DLD1 (cell line): ENCODE data around the gene MXD1.

ENCODE experiments used
- in situ Hi-C: cut with HindIII; loops from 2 replicates; pipeline ENCODE4 v1.10.0; 2017; ENCODE audit warnings: low sequenced_read_pairs

Gene MXD1

DNA sequence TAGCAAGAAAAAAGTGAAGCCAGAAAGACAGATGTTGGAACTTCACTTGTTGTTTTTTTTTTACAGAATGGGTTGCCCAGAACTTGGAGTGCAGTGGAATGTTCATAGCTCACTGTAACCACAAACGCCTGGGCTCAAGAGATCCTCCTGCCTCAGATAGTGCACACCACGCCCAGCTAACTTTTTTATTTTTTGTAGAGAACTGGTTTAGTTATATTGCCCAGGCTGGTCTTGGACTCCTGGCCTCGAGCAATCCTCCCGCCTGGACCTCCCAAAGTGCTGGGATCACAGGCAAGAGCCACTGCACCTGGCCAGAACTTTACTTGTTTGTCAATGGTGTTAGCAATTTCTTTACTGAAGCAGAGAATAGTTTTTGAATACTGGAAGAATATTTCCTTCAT is 58.4 kb downstream of the MXD1 start:
- in situ Hi-C loops, result no loop called here

DNA sequence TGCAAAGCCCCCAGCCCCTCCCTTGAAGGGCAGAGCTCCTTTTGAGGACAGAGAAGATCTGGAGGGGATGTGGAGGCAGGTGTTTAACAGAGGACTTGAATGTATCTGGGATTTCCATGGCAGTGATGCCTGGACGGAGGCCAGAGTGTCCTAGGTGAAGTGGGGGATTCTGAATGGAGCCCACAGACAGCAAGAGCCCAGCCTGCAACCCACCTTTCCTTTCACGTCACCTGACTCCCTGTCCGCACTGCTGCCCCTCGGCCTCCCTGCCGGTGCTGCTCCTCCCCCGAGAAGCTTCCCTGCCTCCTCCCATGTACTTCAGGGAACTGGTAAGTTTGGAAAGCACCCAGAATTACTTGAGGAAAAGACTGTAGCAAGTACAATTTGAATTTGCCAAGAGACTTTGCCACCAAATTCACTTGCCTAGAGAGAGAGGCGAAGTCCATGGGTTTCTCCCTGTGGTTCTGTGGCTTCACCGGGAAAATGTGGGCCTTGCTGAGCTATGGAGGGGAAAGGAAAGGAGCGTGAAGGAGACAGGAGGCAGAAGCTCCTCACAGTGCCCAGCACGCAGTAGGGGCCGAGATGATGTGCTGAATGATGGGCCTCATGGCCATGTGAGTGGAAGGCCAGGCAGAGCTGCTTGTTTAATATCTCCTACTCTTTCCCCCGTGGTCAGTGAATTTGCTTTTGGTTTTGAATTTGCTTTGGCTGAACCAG is 60.4 kb downstream of the MXD1 start:
- in situ Hi-C loops, result no loop called here

DNA sequence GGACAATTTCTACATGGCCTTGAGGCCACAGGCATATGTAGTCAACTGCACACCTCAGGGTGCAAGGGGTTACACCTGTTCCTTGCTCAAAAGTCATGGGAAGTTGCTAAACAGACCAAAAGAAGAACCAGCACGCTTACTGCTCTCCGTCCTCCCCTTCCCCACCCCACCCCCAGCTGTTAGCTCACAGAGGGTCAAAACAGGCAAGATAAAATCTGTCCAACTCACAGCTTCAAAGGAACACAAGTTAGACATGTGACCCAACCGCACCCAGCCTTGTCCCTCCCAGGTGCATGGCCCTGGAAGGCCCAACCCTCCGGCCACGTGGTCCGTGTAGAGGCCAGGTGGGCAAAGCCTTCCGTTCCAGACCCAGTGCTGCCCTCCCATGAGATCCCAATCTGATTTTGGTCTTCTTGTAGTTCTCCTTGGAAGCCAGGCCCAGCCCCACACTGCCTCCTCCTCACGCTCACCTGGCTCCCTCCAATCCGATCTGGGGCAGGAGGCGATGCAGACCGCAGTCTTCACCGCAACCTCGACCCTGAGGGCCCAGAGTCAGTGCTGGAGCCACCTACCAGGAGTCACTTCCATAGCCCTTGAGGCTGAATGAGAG is 61.0 kb downstream of the MXD1 start:
- in situ Hi-C loops, result no loop called here

DNA sequence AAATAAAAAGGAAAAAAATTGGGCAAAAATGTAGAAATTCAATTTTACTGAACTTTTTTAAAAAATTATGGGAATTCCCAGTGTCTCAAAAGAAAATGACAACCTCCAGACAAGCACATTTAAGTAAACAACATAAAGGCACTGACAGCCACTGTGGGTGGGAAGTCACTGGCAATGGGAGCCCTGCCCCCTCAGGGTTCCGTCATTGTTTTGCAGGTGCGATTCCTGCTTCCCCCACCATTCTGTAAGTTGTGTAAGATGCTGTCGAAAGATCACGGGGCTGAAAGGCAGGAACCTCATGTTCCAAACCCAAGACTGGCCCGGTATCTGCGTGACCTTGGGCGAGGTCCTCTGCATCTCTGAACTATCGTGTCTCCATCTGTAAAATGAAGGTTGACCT is 62.3 kb downstream of the MXD1 start:
- in situ Hi-C loops, result no loop called here

DNA sequence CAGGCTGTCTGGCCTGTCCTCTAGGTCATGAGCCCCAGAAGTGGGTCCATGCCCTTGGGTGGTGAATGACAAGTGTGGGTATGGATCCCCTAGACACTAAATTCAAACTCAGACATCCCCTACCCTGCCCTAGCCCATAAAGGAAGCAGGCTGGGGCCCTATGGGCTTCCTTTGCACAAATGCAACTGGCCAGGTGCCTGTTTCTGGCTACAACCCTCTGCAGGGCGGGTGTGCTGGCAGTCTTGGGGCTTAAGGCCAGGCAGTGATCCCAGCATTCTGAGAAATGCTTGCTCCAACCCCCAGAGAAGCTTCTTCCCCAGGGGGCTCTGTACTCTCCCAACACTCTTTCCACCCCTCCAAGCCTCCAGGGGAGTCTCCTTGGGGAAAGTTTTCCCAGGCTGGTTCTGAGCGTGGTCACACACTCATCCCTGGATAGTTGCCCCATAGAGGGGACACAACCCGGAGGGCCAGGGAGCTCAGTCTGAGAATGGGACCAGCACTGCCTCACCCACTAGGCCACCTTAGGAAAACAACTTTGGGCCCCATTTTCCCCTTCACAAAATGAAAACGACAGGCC is 63.1 kb downstream of the MXD1 start:
- in situ Hi-C loops, result no loop called here

DNA sequence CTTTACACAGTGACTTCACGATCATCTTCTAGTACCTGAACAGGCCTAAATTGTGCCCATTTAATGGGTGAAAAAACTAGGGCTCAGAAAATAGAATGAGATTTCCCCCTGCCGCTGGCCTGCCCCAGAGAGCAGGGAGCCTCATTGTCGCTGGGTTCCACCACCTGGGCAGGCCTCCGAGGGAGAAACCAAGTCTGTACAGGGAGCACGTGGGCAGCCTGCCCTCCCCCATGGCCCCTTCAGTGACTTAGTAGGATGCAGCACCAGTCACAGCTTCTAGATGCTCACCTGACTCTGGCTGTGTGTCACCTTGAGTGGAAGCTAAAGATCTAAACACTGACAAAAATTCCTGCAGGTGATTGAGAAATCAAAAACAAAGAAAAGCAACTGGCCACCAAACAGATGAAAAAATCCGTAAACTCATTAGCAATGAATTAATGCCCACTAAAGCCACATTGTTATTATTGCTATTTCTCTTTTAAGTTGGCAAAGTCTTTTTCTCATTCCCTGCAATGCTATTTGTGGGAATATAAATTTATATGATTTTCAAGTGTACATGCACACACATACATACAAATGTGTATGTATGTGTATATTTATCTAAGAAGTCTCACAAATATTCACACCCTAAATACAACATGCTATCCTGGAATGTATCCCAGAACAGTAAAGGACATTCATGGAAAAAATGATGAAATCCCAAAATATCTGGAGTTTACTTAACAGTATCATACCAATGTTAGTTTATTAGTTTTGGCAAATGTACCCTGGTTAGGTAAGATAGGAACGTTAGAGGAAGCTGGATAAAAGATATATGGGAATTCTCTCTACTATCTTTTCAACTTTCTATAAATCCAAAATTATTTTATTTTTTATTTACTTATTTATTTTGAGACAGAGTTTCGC is 65.2 kb downstream of the MXD1 start:
- in situ Hi-C loops, result no loop called here

DNA sequence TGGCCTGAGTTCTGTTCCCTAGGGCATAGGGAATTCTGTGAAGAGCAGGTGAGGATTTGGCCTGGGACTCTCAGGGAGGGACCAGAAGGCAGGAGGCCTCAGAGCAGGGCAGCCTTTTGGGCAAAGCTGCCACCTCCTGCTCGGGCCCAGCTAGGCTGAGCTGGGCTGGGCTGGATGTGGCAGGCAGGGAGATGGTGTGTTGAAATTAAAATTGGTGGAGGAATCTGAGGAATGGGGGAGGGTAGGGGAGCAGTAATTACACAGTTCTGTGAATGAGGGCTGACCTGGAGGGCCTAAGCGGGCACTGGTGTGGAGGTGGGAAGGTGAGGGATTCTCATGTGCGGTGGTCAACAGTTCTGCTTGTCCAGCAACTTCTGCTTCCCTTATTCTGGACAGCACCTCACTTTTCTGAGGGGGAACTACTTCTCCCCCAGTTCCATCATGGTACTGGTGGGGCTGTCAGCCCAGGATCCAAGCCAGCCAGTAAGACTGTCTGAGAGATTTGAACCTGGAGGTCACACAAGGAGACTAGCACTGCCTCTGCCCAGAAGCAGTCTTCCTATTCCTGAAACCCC is 68.6 kb downstream of the MXD1 start:
- in situ Hi-C loops, result no loop called here

DNA sequence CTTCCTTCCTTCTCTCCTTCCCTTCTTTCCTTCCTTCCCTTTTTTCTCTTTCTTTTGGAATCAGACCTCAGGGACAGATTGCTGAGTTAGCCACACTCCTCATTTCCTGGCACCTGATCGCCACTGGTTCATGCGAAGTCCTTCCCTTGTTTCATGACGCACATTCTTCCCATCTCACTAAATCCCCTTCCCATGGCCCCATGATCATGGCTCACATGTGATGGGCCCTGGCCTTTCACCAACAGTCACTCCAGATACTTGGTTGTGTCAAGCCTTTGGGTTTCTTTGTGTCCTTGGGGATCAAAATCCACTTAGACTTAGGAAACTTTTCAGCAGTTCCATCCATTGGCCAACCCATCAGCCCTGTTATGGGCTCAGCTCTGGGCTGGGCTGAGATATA is 70.3 kb downstream of the MXD1 start:
- in situ Hi-C loops, result no loop called here

DNA sequence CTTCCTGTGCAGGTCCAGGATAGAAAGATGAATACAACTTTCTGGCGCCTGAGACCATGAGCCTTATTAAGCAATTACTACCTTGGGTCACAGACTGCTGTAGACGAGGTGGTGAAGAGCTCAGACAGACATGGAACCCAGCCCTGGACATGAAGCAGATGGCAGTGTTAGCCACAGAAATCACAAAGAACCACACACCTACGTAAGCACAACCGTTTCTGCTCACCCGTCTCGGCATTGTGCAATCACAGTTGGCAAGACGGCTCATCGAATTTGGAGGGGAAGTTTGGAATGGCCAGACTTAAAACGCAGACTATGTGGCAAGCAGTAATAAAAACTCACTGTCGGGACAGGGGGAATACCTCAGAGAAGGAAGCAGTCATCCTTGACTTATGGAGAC is 70.8 kb downstream of the MXD1 start:
- in situ Hi-C loops, result no loop called here

DNA sequence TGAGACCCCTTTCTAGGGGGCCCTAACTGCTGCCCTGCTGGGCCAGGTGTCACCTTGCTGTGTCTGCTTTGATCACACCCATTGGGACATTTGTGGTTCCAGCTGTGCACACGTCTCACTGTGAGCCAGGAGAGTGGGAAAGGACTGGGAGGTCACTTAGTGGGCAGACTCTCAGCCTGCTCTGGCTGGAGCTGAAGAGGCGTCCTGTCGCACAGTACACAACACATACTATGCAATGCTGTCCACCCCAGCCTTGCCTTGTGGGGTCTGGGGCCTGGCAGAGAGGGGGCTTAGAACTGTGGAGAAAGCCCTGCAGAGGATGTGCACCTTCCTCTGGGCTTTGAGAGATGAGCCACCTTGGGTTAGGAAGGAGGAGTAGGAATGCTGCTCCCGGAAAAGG is 71.8 kb downstream of the MXD1 start:
- in situ Hi-C loops, result no loop called here

DNA sequence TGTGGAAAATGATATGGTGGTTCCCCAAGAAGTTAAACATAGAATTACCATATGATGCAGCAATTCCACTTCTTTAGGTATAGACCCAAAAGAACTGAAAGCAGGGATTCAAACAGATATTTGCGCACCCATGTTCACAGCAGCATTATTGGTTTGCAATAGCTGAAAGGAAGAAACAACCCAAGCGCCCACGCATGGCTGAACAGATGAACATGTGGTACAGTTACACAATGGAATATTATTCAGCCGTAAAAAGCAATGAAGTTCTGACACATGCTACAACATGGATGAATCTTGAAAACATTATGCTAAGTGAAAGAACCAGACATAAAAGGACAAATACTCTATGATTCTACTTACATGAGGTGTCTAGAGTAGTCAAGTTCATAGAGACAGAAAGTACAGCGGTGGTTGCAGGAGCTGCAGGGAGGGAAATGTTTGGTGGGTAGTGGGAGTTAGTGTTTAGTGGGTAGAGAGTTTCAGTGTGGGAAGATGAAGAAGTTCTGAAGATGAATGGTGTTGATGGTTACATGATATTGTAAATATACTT is 73.3 kb downstream of the MXD1 start:
- in situ Hi-C loops, result no loop called here

DNA sequence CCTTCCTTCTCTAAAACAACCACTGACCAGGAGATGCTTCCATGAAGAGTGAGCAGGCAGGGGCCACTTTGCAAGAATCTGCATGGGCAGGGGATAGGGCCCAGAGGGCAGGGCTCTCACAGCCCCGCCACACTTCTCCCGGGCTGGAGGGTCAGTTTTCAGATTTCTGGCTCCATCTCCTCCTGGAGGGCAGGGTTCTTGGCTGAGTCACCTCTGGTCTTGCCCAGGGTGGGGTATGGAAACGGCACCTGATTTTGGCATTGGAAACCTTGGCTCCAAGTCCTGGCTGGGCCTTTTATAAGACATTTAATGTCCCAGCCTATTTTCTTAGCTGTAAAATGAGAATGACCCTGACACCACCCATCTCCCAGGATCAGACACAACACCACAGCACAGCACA is 74.1 kb downstream of the MXD1 start:
- in situ Hi-C loops, result no loop called here

DNA sequence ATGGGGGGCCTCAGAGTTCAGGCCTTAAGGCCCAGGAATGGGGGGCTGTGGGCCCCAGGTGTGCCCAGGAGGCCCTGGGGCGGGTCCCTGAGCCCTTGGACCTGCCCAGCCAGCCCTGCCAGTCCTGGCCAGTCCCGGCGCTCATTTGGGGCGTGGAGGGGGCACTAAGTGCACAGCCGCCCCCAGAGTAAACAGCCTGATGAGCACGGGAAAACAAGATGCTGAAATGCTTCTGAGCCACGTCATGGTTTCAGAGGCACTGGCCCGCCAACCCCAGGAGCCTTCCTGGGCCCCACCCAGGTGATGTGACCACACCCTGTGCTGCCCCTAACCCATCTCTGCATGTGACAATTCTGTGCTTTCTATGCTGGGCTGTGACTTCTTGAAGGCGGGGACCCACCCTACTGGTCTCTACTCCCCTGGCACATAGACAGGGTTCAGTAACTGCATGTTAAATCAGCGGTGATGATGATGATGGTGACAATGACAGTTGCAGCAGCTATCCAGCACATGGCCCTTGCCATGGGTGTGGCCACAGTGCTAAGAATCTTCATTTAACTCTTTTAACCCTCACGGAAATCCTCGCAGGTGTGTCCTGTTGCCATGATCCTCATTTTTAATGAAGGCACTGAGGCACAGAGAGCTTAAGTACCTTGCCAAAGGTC is 74.7 kb downstream of the MXD1 start:
- in situ Hi-C loops, result no loop called here
